ENCODE data around the gene SGK1. TPM values are rescaled to one million over a fixed set of nuclear protein-coding genes. Genes with fewer than 3 reads are reported as not detected.

The SGK1 gene
- polyA plus RNA-seq (ENCODE audit: insufficient read length in 10 of 10): 10 to 100 TPM; 24.1 to 42.8 (median 29.0) TPM
- long read RNA-seq, donor 1, transcript SGK1-201 (12 exons, 2,401 nt): major isoform, 5 of 5 reads
- long read RNA-seq, donor 1, partial matches to known transcripts: 0 of 5 reads
- long read RNA-seq, donor 1, other reads (novel, unspliced or antisense): 0 of 5 reads
- long read RNA-seq, donor 2, transcript SGK1-201 (12 exons, 2,401 nt): major isoform, 5 of 8 reads
- long read RNA-seq, donor 2, partial matches to known transcripts: 0 of 8 reads
- long read RNA-seq, donor 2, other reads (novel, unspliced or antisense): 0 of 8 reads
- long read RNA-seq, donor 3: 0 reads
- long read RNA-seq, donor 4, partial matches to known transcripts: 0 of 3 reads
- long read RNA-seq, donor 4, other reads (novel, unspliced or antisense): 0 of 3 reads
- long read RNA-seq, donor 5, partial matches to known transcripts: 0 of 7 reads
- long read RNA-seq, donor 5, other reads (novel, unspliced or antisense): 0 of 7 reads
- long read RNA-seq, donor 6, partial matches to known transcripts: 0 of 5 reads
- long read RNA-seq, donor 6, other reads (novel, unspliced or antisense): 0 of 5 reads
- long read RNA-seq, donor 7, partial matches to known transcripts: 0 of 3 reads
- long read RNA-seq, donor 7, other reads (novel, unspliced or antisense): 0 of 3 reads
- long read RNA-seq, donor 8, partial matches to known transcripts: 0 of 7 reads
- long read RNA-seq, donor 8, other reads (novel, unspliced or antisense): 0 of 7 reads
- long read RNA-seq, donor 9, partial matches to known transcripts: 0 of 1 reads
- long read RNA-seq, donor 9, other reads (novel, unspliced or antisense): 0 of 1 reads

- DNase-seq: peak; percentile 28 to 74 (median 40)
These were observed at the start of gene SGK1 for GRCh38 chr6:134317471-134318131. SGK1 (minus strand) TSS chr6:134318112; CDS start chr6:134317460, 652 bp downstream.

GRCh38 chr6:134363323-134364039 lies 45.6 kb upstream of the SGK1 start:
- no peak for DNase-seq

GRCh38 chr6:134361011-134361410 lies 43.1 kb upstream of the SGK1 start:
- no peak for DNase-seq

GRCh38 chr6:134359302-134359701 lies 41.4 kb upstream of the SGK1 start:
- DNase-seq: no peak

GRCh38 chr6:134358320-134358719 lies 40.4 kb upstream of the SGK1 start:
- no peak for DNase-seq

GRCh38 chr6:134357022-134357487 lies 39.1 kb upstream of the SGK1 start:
- no peak for DNase-seq

GRCh38 chr6:134356405-134356804 lies 38.5 kb upstream of the SGK1 start:
- DNase-seq: no peak

GRCh38 chr6:134352786-134353480 lies 35.0 kb upstream of the SGK1 start:
- DNase-seq: peak in 1 of 3 donors; percentile 49

GRCh38 chr6:134351615-134352474 lies 33.9 kb upstream of the SGK1 start:
- peak; percentile 22 to 59 (median 33) for DNase-seq

GRCh38 chr6:134347885-134348805 lies 30.2 kb upstream of the SGK1 start:
- peak; percentile 18 to 80 (median 22) for DNase-seq

GRCh38 chr6:134346932-134347545 lies 29.1 kb upstream of the SGK1 start:
- DNase-seq: no peak

- peak in 2 of 3 donors; percentile 67 to 84 for DNase-seq
These were observed 27.9 kb upstream of the SGK1 start for GRCh38 chr6:134345789-134346188.

GRCh38 chr6:134343066-134343465 lies 25.2 kb upstream of the SGK1 start:
- no peak for DNase-seq

- no peak for DNase-seq
These were observed 24.2 kb upstream of the SGK1 start for GRCh38 chr6:134341999-134342567.

GRCh38 chr6:134340179-134340975 lies 22.5 kb upstream of the SGK1 start:
- DNase-seq: no peak

- no peak for DNase-seq
These were observed 21.3 kb upstream of the SGK1 start for GRCh38 chr6:134339216-134339615.

GRCh38 chr6:134331256-134331655 lies 13.3 kb upstream of the SGK1 start:
- no peak for DNase-seq

Measured in muscle of back (tissue), 13 donors.